ENCODE results near the gene PARM1. TPM values are rescaled to one million over a fixed set of nuclear protein-coding genes. Genes with fewer than 3 reads are reported as not detected.

PARM1 gene
- total and polyA plus RNA-seq, 2 experiments from 2014 or later, result 107 to 154 TPM

- Histone ChIP-seq H3K27me3 (no peaks in the 10 kb centered on the region), H3K36me3 (replicated peaks; ENCODE audit: insufficient read depth, low read depth) (no peaks in the 10 kb centered on the region), H3K27ac (peak overlapping the region; percentile 33), H3K79me2 (no peaks in the 10 kb centered on the region), H3K9me2 (replicated peaks; ENCODE audit: insufficient read depth) (no peaks in the 10 kb centered on the region), H3K9me3 (ENCODE audit: low read depth) (no peaks in the 10 kb centered on the region), H3K4me2 (no peak overlapping the region), H3K4me3 (no peak overlapping the region), H4K20me1 (ENCODE audit: insufficient read depth, poor library complexity, severe bottlenecking) (no peaks in the 10 kb centered on the region), H2AFZ (no peak overlapping the region), H3K4me1 (ENCODE audit: insufficient read depth) (peaks cover 30% of the 10 kb centered on the region)
- TF ChIP-seq CTCF (IDR thresholded peaks at IDR 0.05; ENCODE audit: poor library complexity), result no peak
- TF ChIP-seq EZH2phosphoT487 (IDR thresholded peaks at IDR 0.05; ENCODE audit: low read depth, severe bottlenecking, unreplicated experiment), result no peak
- no peak for TF ChIP-seq EZH2 (IDR thresholded peaks at IDR 0.05; ENCODE audit: borderline replicate concordance)
- 60% methylated on average over 3 of the region's 3 CpGs for WGBS (ENCODE audit: low lambda C conversion rate, missing lambda C conversion rate)
- DNase-seq (ENCODE audit: low spot score), result peak; percentile 8
These were observed 97.8 kb downstream of the PARM1 start for GRCh38 chr4:75030649-75031235.

DNA sequence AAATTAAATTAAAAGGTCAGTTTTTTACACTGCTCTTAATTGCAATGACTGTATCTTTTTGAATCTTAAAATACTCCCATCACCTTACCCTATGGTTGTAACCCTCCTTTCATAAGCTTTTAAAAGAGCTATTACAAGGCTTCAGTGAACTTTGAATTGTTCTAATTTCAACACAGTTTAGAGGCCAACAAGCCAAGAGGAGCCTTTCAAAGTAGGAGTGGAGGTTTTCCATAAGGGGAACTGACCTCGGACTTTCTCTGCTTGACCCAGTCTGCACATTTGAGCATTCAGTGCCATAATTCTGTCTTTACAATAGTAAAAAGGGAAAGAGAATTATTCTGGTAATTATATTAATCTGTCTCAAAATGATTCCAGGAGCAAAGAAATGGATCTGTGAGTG lies 98.9 kb downstream of the PARM1 start:
- no peaks in the 10 kb centered on the region for H3K27me3 ChIP-seq
- no peaks in the 10 kb centered on the region for H3K9me3 ChIP-seq (ENCODE audit: low read depth)
- no peak overlapping the region for H2AFZ ChIP-seq
- H4K20me1 ChIP-seq (ENCODE audit: insufficient read depth, poor library complexity, severe bottlenecking), result no peaks in the 10 kb centered on the region
- H3K4me3 ChIP-seq, result no peak overlapping the region
- H3K4me1 ChIP-seq (ENCODE audit: insufficient read depth), result peaks cover 30% of the 10 kb centered on the region
- no peaks in the 10 kb centered on the region for H3K9me2 ChIP-seq (replicated peaks; ENCODE audit: insufficient read depth)
- WGBS (ENCODE audit: low lambda C conversion rate, missing lambda C conversion rate), result 79% methylated on average over 1 of the region's 1 CpG
- peak overlapping the region; percentile 33 for H3K27ac ChIP-seq
- H3K36me3 ChIP-seq (replicated peaks; ENCODE audit: insufficient read depth, low read depth), result no peaks in the 10 kb centered on the region
- no peaks in the 10 kb centered on the region for H3K79me2 ChIP-seq
- no peak for DNase-seq (ENCODE audit: low spot score)
- H3K4me2 ChIP-seq, result no peak overlapping the region
- TF ChIP-seq CTCF (IDR thresholded peaks at IDR 0.05; ENCODE audit: poor library complexity) (no peak), EZH2 (IDR thresholded peaks at IDR 0.05; ENCODE audit: borderline replicate concordance) (no peak), EZH2phosphoT487 (IDR thresholded peaks at IDR 0.05; ENCODE audit: low read depth, severe bottlenecking, unreplicated experiment) (no peak)

DNA sequence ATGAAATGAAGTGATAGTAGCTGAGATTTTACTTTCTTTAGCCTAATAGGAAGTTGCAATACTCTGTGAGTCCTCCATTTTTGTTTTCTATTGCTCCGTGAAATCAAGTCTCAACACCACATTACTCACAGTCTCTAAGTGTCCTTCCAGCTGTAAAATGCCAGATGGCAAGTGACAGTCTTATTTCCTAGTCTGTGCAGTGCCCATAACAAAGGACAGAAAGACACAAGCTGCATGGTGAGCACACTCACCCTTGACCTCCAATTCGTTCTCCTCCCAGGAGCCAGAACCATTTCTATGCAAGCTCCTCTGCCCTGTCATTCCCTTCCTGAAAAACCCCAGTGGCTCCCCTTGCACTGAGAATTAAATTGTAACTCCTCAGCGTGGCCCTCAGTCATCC lies 101.6 kb downstream of the PARM1 start:
- DNase-seq (ENCODE audit: low spot score), result no peak
- H4K20me1 ChIP-seq (ENCODE audit: insufficient read depth, poor library complexity, severe bottlenecking), result no peaks in the 10 kb centered on the region
- H2AFZ ChIP-seq, result no peak overlapping the region
- H3K4me2 ChIP-seq, result no peak overlapping the region
- no peaks in the 10 kb centered on the region for H3K9me3 ChIP-seq (ENCODE audit: low read depth)
- H3K9me2 ChIP-seq (replicated peaks; ENCODE audit: insufficient read depth), result no peaks in the 10 kb centered on the region
- no peak for TF ChIP-seq EZH2 (IDR thresholded peaks at IDR 0.05; ENCODE audit: borderline replicate concordance)
- TF ChIP-seq CTCF (IDR thresholded peaks at IDR 0.05; ENCODE audit: poor library complexity), result no peak
- TF ChIP-seq EZH2phosphoT487 (IDR thresholded peaks at IDR 0.05; ENCODE audit: low read depth, severe bottlenecking, unreplicated experiment), result no peak
- peaks cover 27% of the 10 kb centered on the region for H3K4me1 ChIP-seq (ENCODE audit: insufficient read depth)
- H3K79me2 ChIP-seq, result no peaks in the 10 kb centered on the region
- no peaks in the 10 kb centered on the region for H3K36me3 ChIP-seq (replicated peaks; ENCODE audit: insufficient read depth, low read depth)
- no peak overlapping the region for H3K4me3 ChIP-seq
- no peak overlapping the region for H3K27ac ChIP-seq
- WGBS (ENCODE audit: low lambda C conversion rate, missing lambda C conversion rate), result 88% methylated on average over 3 of the region's 3 CpGs
- no peaks in the 10 kb centered on the region for H3K27me3 ChIP-seq

Data from hepatocyte (in vitro differentiated cells).